SHP77 (cell line): ENCODE measurements around the gene GNAO1.
"Not testable (repeated sequence)": the region's sequence is repeated elsewhere in the genome, so short reads cannot be mapped to it uniquely, and the experiment has no call there.

ENCODE experiments used
- DNase-seq, 2 experiments: peaks; one replicate each; lab custom pipeline; 2025; lab: John Stamatoyannopoulos, UW

The GNAO1 gene

DNA sequence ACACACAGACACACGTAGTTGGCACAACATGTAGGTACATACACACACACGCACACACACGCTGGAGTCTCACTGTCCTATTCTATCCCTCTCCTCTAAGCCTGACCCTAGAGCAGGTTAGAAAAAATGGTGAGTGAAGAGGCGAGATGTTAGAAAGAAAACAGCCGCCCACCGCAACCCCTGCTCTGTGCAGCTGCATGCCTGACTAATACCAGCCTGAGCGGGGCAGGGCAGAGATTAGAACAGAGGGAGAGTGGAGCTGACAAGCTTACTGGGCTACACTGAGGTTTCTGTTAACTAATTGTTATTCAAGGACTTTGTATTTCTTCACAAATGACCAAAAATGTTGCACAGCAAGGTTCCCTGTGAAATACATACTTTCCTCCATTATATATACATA is 174.3 kb downstream of the GNAO1 start:
- DNase-seq, result no peak

DNA sequence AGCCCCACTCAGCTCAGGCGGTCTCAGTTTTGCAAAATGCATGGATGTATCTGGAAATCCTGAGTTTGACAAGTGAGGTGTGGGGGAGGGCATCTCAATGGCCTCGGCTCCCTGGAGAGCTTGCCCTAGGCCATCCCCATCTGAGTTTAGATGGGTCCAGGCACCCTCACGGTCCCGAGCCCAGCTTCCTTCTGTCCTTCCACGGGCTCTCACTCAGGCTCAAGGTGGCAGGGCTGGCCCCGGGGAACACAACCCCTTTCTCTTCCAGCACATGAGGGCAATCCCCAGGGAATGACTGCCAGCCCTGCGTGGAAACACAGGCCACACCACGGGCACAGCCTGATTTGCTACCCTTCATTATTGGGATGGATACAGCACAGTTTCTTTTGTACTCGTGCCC is 175.7 kb downstream of the GNAO1 start:
- DNase-seq, result no peak

DNA sequence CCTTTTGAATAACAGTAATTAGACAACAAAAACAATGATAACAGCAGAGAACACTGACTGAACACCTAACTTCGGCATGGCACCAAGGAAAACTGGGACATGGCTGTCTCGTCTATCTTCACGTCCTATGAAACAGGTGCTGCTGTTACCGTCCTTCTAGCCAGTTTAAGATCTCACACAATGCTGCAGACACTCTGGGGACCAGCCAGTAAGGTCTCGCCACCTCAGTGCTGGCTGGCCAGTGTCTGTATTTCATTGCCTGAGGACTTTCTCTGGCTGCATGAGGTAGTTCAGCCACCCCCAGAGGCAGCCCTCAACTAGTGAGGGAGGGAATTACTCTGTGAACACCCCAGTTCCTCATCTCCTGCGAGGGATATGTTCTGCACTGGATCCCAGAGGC is 176.5 kb downstream of the GNAO1 start:
- DNase-seq, result no peak

DNA sequence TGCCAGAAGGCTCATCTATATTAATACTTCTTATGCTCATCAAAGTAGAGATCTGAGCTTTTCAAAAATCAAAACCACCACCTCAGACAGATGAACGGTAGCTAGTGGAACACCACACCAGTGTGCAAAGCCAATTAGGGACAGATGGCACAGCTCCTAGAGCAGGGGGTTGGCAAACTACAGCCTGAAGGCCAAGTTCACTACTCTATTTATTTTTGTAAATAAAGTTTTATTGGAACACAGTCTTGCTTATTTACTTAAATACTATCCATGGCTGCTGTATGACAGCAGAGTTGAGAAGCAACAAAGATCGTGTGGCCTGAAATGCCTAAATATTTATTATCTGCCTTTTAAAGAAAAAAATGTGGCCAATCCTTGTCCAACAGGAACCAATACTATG is 177.3 kb downstream of the GNAO1 start:
- no peak for DNase-seq

DNA sequence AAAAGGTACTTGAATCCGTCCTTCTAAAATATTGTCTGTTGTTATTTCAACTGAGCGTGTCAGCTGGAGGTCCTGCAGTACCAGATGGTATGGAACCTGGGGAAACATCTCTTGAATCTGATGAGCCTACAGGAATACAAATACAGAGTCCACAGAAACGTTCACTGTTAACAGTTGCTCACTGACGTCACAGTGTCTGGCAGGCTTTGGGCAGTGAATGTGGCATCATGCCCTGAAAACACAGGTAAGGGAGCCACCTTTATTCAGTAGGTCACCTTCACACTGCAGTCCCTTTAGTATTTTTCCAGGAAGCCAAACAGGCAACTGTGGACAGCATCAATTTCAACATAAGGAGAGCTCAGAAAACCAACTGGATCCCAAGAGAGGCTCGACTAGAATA is 177.9 kb downstream of the GNAO1 start:
- no peak for DNase-seq

DNA sequence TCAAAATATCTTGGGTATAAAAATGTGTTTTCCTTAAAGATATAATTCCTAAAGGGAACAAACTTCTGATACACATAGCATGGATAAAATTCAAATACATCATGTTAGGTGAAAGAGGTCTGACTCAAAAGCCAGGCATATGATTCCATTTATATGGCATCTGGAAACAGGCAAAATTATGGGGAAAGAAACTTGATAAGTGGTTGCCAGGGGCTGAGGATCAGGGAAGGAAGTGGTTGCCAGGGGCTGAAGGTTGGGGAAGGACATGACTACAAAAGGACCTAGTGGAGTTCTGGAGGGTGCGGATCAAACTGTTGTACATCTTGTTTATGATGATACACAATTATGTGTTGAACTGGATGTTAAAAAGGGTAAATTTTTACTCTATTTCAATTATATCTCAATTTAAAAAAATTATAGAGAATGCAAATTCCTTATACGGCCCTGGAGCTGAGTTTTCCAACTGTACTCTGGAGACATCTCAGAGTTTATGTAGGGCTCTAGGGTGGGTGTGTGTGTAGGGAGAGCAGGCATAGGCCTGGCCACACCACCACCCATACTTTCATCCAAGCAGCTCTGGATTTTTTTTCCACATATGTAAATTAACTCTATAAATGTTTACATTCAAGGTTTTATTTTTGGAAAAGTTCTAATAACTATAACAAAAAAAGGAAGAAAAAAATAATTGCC is 179.0 kb downstream of the GNAO1 start:
- no peak for DNase-seq

DNA sequence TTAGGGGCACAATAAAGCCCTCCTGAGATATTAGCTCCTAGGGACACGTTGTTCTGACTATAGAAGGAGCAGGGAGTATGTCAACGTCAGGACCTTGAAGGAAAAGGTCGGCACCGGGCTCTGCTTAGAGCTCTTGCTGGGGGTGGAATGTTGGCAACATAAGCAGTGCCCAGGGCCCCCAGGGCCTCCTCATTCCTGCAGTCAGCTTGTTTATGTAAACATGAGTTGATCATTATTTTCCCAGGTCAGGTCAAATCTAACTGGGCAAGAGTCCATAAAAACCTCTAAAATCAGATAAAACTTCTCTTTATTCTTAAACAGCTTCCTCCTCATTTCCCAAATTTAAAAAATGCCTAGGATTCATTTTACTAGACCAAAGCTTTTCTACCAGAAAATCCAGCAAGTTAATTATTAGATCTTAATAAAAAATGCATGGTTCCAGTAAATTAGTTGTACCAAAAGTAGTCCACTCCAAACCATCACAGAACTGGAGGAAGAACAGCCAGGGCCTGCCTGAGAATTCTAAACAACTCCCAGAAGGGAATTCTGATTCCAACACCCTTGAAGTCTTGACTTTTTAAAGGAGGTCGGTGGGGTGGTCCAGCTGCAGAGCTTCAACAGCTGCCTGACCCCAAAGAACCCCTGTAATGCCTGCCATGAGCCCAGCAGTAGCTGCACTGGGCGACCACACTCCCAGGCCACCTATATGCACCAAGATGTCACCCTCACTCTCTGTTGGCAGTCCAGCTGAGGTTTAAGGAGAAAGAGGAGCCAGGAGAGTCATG is 179.8 kb downstream of the GNAO1 start:
- DNase-seq, result no peak

DNA sequence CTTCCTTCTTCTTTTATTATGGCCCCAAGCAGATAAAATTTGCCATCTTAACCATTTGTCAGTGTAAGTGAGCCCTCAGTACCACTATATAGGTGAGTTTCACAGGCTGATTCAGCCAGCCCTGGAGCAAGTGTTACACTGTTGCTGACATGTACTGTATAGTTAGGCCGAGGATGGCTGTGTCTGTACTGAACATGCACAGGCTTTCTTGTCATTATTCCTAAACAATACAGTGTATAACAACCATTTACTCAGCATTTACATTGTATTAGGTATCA is 180.3 kb downstream of the GNAO1 start:
- DNase-seq, result no peak

DNA sequence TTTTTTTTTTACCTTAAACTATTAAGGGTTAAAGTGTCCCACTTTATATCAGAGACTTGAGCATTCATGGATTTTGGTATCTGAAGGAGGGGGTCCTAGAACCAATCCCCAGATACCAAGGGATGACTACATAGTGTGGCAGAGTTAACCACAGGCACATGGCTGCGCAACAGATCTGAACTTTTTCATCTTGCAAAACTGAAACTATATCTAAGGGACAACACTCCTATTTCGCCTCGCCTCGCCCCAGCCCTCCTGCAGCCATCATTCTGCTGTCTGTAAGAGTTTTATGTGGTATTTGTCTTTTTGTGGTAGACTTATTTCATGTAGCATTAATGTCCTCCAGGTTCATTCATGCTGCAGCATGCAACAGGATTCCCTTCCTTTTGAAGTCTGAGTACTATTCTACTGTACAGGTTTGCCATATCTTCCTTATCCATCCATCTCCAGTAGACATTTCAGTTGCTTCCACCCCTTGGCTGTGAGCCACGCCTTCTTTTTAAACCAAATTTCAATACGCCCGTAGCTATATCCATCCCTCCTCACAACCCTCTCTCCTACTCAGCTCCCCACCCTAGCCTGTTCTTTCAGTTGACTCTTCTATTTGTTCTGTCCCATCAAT is 180.8 kb downstream of the GNAO1 start:
- DNase-seq, result no peak

DNA sequence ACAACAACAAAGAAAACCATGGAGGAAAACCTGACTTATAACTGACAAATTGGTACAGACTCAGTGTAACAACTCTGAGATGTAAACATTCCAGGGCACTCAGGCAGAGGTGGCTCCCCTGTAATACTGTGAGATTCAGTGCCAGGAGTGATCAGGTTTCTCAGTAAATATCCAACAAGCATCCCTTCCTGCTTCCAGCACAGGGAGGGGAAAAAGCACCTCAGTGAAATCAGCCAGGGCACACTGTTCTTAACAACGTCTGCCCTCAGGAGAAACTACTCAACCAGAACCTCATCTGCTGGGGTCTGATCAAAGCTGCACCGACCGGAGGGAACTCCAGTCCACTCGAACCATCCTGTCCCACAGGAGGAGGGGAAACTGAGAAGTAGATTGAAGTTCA is 181.7 kb downstream of the GNAO1 start:
- no peak for DNase-seq

DNA sequence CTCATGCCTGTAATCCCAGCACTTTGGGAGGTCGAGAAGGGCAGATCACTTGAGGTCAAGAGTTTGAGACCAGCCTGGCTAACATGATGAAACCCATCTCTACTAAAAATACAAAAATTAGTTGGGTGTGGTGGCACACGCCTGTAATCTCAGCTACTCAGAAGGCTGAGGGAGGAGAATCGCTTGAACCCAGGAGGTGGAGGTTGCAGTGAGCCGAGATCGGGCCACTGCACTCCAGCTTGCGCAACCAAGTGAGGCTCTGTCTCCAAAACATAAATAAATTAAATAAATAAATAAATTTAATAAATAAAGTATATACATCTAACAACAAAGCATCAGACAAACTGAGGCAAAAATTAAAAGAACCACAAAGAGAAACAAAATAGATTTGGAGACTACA is 184.5 kb downstream of the GNAO1 start:
- DNase-seq, result not testable (repeated sequence)

DNA sequence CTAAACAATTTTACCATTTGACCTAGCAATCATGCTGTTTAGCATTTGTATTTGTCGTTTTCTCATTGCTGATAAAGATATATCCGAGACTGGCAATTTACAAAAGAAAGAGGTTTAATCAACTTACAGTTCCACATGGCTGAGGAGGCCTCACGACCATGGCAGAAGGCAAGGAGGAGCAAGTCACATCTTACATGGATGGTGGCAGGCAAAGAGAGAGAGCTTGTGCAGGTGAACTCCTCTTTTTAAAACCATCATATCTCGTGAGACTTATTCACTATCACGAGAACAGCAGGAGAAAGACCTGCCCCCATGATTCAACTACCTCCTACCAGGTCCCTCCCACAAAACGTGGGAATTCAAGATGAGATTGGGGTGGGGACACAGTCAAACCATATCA is 187.8 kb downstream of the GNAO1 start:
- not testable (repeated sequence) for DNase-seq

DNA sequence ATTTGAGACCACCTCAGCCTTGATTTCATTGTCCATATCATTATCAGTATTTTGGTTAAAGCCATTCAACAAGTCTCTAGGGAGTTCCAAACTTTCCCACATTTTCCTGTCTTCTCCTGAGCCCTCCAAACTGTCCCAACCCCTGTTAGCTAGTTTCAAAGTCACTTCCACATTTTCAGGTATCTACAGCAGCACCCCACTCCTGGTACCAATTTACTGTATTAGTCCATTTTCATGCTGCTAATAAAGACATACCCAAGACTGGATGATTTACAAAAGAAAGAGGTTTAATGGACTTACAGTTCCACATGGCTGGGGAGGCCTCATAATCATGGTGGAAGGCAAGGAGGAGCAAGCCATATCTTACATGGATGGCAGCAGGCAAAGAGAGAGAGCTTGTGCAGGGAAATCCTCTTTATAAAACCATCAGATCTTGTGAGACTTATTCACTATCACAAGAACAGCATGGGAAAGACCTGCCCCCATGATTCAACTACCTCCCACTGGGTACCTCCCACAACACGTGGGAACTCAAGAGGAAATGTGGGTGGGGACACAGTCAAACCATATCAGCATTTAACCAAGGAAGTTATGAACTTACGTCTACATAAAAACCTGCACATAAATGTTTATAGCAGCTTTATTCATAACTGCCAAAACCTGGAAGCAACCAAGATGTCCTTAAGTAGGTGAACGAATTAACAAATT is 189.6 kb downstream of the GNAO1 start:
- not testable (repeated sequence) for DNase-seq

DNA sequence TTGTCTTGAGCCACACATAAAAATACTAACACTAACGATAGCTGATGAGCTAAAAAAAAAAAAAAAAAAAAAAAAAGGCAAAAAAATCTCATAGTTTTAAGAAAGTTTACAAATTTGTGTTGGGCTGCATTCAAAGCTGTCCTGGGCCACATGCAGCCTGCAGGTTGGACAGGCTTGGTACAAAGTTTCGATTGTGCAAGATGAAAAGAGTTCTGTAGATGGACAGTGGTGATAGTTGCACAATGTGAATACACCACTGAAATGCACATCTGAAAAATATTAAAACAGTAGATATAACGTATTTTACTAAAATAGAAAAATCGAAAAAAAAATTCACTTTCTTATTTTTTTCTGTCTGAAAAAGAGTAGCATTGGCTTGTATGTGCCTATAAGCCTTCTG is 191.2 kb downstream of the GNAO1 start:
- no peak for DNase-seq

DNA sequence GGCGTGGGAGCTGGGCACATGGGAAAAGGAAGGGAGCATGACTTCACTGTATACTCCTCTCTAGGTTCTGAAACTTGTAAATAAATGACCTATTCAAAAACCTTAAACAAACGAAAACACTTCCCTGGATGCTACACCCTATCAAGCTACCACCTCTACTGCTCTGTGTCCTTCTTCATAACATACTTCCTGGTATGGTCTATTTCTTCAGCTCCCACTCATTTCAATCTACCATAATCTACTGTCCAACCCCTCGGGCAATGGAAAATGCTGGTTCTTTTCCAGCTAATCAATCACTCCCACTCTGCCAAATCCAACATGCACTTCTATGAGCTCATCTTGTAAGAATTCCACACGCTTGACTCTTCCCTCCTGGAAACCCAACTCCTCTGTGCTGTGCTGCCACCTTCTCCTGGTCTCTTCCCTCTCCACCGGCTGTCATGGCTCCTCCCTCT is 191.6 kb downstream of the GNAO1 start:
- no peak for DNase-seq

DNA sequence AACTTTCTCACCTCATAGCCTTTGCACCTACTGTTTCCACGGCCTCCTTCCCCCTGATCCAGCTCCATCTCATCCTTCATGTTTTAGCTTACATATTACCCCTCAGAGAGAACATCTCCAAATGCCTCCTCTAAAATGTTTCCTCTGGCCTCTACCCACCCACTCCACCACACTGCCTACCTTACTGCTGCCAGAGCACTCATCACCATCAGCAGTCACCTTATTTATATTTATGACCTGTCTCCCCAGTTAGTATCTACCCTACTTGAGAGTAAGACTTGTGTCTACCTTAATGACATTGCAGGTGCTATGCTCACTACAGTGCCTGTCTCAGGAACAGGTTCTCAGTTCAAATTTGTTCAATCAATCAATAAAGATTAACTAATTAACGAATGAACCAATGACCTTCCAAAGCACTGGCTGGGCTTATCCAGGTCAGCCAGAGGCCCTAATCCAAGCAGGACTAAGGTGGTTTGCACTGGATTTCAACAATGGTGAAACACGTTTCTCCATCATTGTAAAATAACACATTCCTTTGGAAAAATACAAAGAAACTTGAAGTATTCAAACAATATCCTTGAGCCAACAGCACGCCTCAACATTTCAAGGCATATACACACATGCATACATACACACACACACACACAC is 192.9 kb downstream of the GNAO1 start:
- no peak for DNase-seq

DNA sequence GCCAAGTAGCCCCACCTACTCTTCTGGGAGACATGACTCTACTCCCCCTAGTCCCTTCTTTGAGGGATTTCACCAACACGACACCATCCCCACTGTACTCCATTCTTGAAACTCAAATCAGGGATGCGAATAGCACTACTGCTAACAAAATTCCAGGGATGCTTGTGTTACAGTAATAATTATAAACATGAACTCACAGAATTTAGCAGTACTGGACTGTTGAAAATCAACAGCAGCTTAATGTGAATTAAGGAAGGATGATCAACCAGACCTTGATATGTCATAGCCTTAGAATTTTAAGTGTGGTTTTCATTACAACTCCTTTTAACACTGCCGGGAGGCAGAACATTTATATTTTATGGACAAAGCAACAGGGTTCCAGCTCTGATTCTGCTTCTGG is 196.1 kb downstream of the GNAO1 start:
- DNase-seq, result no peak

DNA sequence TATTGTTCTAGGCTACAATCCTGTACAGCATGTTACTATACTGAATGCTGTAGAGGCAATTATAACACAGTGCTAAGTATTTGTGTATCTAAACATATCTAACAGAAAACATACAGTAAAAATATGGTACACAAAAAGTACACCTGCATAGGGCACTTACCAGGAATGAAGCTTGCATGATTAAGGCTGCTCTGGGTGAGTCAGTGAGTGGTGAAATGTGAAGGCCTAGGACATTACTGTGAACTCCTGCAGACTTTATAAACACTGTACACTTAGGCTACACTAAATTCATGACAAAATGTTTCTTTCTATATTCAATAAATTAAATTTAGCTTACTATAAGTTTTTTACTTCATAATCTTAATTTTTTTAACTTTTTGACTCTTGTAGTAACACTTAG is 196.9 kb downstream of the GNAO1 start:
- DNase-seq, result no peak

DNA sequence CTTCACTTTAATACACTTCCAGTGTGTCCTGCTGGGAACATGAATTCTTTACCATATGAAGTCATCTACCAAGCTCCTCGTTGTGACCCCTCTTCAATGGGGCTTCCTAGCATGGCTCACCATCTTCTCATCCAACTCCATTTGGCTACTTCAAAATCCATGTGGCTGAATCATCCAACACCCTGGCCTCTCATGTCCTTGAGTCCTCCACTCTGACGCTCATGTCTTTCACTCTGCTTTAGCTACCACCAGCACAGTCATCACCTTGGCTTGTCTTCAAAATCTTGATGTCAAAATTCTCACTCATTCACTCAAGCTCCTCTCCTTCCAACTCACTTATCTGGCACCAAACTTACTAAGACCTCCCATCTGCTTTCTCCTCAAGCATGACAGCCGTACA is 198.3 kb downstream of the GNAO1 start:
- DNase-seq, result no peak

DNA sequence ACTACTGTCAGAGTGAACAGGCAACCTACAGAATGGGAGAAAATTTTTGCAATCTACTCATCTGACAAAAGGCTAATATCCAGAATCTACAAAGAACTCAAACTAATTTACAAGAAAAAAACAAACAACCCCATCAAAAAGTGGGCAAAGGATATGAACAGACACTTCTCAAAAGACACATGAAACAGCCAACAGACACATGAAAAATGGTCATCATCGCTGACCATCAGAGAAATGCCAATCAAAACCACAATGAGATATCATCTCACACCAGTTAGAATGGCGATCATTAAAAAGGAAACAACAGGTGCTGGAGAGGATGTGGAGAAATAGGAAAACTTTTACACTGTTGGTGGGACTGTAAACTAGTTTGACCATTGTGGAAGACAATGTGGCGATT is 205.4 kb downstream of the GNAO1 start:
- DNase-seq, result not testable (repeated sequence)

DNA sequence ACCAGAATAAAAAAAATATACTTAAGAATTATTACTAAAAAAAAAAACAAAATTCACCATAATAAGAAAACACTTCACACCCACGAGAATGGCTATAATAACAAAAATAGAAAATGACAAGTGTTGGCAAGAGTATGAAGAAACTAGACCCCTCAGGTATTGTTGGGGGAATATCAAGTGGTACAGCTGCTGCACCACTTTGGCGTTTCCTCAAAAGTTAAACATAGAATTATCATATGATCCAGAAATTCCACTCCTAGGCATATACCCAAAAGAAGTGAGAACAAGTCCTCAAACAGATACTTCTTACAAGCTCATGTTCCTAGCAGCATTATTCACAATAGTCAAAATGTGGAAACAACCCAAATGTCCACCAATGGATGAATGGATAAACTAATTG is 207.8 kb downstream of the GNAO1 start:
- DNase-seq, result no peak

DNA sequence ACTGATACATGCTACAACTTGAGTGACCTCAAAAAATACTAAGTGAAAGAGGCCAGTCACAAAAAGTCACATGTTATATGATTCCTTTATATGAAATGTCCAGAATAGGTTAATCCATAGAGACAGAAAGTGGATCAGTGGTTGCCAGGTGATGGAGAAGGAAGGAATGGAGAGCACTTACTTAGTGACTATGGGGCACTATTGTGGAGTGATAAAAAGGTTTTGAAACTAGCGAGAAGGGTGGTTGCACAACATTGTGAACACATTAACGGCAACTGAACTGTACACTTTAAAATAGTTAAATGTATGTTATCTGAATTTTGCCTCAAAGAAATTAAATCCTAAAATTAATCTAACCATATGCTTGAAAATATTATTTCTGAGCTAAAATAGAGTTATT is 208.2 kb downstream of the GNAO1 start:
- DNase-seq, result no peak
